IPS-18c (cell line): ENCODE measurements around the gene CACNA1A.
"Not testable (repeated sequence)": the region's sequence is repeated elsewhere in the genome, so short reads cannot be mapped to it uniquely, and the experiment has no call there.

ENCODE experiments used
- H3K4me3 ChIP-seq: 2 replicates; pipeline ENCODE4 v1.7.0; 2013; ENCODE audit warnings: low read depth, mild to moderate bottlenecking, low read length, moderate library complexity; ENCODE audit not compliant: insufficient read depth
- H3K9me3 ChIP-seq: one replicate; pipeline ENCODE4 v1.6.1; 2013; ENCODE audit warnings: mild to moderate bottlenecking, low read length, moderate library complexity; ENCODE audit not compliant: control insufficient read depth, insufficient read depth

Gene CACNA1A

DNA sequence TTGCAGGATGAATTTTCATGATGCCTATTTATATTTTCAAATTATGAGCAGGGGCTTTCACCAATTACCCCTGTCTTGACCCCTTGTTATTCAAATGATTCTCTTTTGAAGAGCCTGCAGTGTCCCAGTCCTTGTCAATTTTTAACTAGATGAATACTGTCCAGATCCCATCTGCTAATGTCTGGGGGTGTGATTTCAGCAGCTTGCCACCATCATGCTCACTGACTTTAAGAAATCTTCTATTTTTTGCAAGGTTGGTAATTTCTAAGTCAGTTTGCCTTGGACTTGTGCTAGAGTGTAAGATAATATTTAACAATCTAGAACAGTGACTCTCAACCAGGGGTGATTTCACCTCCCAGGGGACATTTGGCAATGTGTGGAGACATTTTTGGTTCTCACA is 106.0 kb downstream of the CACNA1A start:
- H3K4me3 ChIP-seq = no peak overlapping the region
- H3K9me3 ChIP-seq = peaks cover 2% of the 10 kb centered on the region

DNA sequence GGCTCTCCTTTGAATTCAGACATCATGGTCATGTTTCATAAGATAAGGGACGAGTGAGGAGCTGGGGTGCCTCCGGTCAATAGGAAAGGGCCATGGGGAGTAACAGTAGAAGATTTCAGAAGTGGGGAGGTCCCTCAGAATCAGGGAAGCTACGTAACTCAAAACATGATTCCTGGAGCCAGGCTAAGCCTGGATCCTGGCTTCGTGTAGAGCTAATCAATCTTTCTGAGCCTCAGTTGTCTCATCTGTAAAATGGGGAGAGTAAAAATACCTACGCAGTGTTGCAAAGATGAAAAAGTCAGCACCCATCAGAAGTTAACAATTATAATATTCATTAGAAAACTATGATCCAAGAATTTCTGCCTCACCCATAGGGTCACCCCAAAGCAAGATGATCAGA is 106.5 kb downstream of the CACNA1A start:
- Histone ChIP-seq H3K9me3 (peaks cover 2% of the 10 kb centered on the region), H3K4me3 (no peak overlapping the region)

DNA sequence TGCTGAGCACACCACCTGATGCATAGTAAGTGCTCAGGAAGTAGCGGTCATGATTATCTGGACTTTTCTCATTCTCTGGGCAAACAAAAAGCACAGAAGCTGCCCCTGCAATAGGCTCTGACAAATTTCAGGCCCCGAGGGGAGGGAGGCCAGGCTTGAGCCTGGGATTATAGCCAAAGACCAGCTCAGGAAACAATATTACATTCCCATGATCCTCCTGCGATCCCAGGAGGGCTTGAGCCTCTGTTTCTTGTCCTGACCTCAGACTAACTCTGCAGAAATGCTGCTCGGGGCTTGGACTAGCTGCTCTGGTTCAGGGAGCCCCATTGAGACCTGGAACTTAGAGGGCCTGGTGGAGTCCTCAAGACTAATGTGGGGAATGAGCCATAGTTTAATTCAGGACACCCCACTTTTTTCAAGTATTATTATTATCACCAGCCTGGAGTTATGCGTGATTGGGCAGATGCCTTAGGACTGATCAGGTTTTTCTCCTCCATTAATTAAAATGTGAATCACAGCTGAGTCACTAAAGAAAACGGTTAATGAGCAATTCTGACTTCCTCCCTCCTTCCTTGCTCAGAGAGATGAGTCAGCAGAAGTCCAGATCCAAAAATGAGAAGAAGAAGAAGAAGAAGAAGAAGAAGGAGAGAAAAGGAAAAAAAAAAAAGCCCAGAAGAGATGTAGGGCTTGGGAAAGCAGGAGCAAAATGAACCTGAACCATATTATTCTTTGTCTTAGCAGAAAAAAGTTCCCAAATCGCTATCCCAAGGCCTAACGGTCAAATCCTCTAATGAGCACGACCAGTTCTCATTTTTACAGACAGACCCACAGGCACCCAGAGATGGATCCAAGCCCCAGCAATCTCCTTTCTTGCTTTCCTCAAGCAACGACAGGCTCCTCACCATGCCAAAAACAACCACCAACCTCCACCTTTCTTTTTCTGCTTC is 107.2 kb downstream of the CACNA1A start:
- Histone ChIP-seq H3K4me3 (no peak overlapping the region), H3K9me3 (peaks cover 2% of the 10 kb centered on the region)

GRCh38 chr19:13398182-13398581 is 108.1 kb downstream of the CACNA1A start:
- peaks cover 2% of the 10 kb centered on the region for H3K9me3 ChIP-seq
- H3K4me3 ChIP-seq = no peak overlapping the region

DNA sequence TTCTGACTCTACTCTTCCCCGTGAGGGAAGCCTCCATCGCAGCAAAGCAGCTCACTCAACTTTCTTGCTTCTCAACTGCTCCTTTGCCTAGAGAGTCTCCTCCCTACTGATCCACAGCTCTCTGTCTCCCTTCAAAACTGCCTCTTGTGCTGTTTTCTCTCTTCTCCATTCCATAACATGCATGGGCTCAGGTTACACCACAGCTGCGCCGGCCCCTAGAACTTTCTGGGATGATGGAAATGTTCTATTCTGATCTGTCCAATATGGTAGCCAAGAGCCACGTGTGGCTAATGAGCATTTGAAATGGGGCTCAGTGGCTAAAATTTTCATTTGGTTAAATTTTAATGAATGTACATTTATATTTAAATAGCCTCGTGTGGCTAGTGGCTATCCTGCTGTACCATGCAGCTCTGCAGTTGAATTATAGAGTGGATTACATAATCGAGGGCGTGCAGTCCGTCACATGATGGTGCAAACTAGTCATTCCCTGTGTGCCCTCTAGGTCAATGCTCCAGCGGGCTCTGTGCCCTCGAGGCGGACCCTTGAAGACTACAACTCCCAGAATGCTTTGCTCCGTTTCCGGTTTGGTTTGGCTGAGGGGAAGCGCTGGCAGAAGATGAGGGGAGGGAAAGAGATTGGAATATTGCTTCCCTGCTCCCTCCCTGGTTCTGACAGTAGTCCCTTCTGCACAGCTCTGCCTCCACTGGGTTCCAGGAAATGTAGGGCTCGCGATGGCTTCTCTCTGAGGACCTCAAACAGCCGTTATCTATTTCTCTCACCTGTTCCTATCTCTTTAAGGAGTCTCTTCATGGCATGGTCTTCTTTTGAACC is 109.8 kb downstream of the CACNA1A start:
- H3K9me3 ChIP-seq = peaks cover 2% of the 10 kb centered on the region
- H3K4me3 ChIP-seq = no peak overlapping the region

DNA sequence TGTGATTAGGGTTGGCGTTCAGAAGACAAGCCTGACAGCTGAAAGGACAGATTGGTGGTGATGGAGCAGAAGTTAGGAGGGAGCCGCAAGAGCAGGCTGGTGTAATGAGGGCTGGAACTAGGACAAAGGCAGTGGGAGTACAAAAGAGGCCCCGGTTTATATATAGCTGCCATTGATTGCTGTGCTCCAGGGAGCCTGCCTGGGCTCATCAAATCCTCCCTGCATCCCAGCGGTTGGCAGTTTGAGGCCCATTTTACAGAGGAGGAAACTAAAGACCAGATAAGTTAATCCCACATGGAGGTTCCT is 123.7 kb downstream of the CACNA1A start:
- Histone ChIP-seq H3K4me3 (no peak overlapping the region), H3K9me3 (no peaks in the 10 kb centered on the region)

DNA sequence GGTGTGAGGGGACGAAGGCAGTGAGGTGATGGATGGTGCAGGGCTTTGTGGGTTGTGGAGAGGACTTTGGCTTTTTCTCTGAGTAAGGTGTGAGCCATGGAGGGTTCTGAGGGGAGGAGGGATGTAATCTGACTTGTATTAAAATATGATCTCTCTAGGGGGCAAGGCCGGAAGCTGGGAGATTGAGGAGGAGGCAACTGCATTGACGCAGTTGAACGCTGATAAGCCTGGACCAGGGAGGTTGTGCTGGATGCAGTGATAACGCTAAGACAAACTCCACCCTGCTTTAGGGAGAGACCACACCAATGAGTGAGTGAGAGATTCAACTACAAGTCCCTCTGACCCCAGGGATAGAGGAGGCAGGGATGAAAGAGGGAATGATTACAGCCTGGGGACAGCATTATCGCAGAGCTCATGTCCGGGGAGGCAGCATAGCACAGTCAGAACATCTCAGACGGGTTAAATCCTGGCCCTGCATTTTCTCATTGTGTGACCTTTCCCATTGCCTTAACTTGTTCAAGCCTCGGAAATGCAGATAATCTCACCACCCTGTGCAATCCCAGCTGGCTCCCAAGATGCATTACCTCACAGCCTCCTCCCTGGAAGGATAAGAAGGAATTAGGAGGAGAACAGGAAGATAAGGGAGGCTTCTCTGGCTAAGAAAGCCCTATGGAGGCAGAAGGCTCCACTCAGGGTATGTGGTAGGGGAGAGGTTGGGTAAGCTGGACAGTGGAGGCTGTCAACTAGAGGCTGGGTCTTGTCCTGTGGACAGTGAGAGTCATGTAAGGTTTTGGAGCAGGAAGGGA is 124.2 kb downstream of the CACNA1A start:
- no peak overlapping the region for H3K4me3 ChIP-seq

GRCh38 chr19:13376537-13376936 is 129.7 kb downstream of the CACNA1A start:
- H3K9me3 ChIP-seq = peaks cover 4% of the 10 kb centered on the region
- no peak overlapping the region for H3K4me3 ChIP-seq

More for the DNA sequence above, 124.2 kb downstream of the CACNA1A start:
- no peaks in the 10 kb centered on the region for H3K9me3 ChIP-seq

DNA sequence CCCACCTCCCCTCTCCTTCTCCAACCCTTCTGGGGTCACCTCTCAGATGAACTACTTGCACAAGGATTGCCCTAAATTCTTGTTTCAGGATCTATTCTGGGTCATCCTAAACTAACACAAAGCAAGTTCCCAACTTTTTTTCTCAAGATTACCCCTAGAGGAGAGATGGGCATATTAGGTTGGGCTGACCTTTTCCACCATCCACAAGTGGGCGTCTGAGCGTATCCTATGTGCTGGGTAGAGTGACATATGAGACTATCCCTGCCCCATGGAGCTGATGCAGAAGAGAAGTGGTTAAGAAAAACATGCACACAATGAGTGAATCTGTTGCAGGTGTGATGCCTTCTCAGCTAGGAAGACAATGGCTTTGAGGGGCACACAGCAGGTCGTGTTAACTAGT is 132.7 kb downstream of the CACNA1A start:
- no peak overlapping the region for H3K4me3 ChIP-seq
- H3K9me3 ChIP-seq = peaks cover 4% of the 10 kb centered on the region

GRCh38 chr19:13370948-13371347 is 135.3 kb downstream of the CACNA1A start:
- Histone ChIP-seq H3K4me3 (no peak overlapping the region), H3K9me3 (peaks cover 4% of the 10 kb centered on the region)

- no peak overlapping the region for H3K4me3 ChIP-seq
- H3K9me3 ChIP-seq = no peaks in the 10 kb centered on the region
These were observed 139.6 kb downstream of the CACNA1A start for GRCh38 chr19:13366529-13367143.

DNA sequence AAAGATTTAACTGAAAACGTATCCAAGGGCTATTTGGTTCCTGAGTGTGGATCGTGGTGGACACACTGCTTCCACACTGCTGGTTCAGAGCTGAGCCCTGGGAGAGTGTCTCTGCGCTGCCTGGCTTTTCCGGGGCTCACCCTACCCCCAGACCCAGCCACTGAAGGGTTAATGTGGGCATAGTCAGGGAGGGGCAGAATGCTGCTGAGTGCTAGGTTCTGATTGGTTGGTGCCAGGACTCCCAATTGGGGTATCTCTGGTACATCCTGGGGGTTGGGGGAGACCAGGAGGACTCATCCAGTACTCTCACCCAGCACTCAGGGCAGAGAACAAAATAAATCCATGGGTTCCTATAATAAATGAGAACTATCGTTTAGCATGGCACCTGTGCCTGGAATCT is 142.3 kb downstream of the CACNA1A start:
- no peaks in the 10 kb centered on the region for H3K9me3 ChIP-seq
- H3K4me3 ChIP-seq = no peak overlapping the region

DNA sequence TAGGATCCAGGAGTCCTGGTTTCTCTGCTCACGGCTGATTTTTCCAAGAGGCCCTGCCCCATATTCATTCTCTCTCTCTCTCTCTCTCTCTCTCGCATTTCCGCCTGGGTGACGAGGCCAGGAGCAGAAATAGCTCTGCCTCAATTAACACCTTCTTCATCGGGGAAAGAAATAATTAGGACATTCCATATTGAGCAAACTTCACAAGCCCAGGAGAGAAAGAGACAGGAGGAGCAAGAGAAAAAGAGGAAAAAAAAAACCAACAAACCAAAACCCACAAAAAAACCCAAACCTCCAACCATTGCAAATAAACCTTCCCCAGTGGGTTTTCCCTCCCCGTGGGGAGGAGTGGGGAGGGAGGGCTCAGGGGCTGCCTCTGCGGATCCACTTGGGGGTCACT is 143.0 kb downstream of the CACNA1A start:
- no peaks in the 10 kb centered on the region for H3K9me3 ChIP-seq
- no peak overlapping the region for H3K4me3 ChIP-seq

DNA sequence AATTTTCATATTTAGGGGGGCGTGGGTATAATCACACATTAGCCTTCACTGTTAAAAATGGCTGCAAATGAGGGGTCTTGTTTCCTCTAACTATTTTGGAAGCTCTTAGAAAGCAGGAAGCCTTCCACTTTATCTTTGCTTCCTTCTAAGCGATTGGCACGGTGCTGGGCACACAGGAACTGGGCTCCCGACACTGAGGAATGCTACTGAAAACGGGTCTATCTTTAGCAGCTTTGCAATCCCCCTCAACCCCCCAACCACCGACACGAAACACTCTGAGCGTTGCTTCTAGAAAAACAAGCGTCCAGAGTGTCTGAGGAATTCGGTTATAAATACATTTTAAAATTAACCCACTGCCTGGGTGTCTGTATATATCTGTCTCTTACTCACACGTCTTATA is 143.6 kb downstream of the CACNA1A start:
- no peaks in the 10 kb centered on the region for H3K9me3 ChIP-seq

GRCh38 chr19:13361726-13362125 is 144.6 kb downstream of the CACNA1A start:
- H3K4me3 ChIP-seq, H3K9me3 ChIP-seq: not testable (repeated sequence)

More for the DNA sequence above, 143.6 kb downstream of the CACNA1A start:
- no peak overlapping the region for H3K4me3 ChIP-seq

DNA sequence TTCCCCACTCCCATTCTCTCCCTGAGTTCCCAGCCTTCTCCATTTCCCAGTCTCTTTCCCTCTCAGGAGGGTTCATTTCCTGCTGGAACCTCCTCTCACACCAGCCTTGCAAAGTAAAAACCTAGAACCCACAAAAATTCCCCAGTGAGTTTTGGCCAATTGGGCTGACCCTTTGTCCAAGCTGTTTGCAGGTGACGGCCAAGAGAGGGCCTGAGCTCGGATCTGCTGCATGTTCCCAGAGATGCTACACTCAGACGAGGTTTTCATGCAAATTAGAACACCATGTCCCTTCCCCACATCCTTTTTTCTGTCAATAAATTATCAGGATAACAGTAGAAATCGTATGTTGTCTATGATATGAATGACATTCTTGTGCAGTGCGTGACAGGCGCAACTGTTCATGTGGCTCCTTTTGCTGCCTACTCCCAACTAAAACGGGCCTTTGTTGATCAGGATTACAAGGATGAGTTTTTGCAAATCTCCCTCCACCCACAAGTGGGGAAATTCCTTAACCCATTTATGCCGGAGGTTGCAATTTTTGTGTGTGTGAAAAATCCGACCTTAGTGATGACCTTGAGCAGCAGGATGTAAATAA is 149.5 kb downstream of the CACNA1A start:
- Histone ChIP-seq H3K9me3 (no peaks in the 10 kb centered on the region), H3K4me3 (no peak overlapping the region)

DNA sequence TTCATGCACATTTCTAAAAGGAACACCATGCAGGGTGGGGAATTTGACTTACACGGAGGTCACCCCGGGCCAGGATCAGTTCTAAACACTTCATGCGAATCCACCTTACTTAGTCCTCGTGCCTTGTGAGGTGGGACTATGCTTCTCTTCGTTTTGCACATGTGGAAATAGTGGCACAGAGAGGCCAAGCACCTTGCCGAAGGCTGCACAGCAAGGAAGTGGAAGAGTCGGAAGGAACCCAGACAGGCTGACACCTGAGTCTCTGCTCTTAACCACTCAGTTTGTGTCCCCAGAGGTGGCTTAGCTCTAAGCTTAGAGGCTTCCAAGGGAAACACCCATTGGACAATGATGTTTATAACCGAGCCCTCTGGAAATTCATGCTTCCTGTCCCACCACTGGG is 150.1 kb downstream of the CACNA1A start:
- no peak overlapping the region for H3K4me3 ChIP-seq
- no peaks in the 10 kb centered on the region for H3K9me3 ChIP-seq
